NCI-H460 (cell line): ENCODE measurements around the gene MED1. TPM values are rescaled to one million over a fixed set of nuclear protein-coding genes. Genes with fewer than 3 reads are reported as not detected.
"Not testable (repeated sequence)": the region's sequence is repeated elsewhere in the genome, so short reads cannot be mapped to it uniquely, and the experiment has no call there.

Experiments
- DNase-seq: peaks from one replicate; pipeline ENCODE4 v3.0.0-alpha.2; 2016; ENCODE audit warnings: low read depth; ENCODE audit errors: extremely low read depth
- total RNA-seq: library from RNA; depleted of rRNA; stranded (reverse); fragments of >200 nt; shearing (Covaris generic); gene quantifications from 2 replicates; pipeline ENCODE4 v1.2.3, GENCODE V29; 2014

MED1 gene
- total RNA-seq, 1 experiment from 2014 or later: 37.6 TPM

- DNase-seq: no peak
Observed at GRCh38 chr17:39429600-39429999, 21.5 kb downstream of the MED1 start.

DNA sequence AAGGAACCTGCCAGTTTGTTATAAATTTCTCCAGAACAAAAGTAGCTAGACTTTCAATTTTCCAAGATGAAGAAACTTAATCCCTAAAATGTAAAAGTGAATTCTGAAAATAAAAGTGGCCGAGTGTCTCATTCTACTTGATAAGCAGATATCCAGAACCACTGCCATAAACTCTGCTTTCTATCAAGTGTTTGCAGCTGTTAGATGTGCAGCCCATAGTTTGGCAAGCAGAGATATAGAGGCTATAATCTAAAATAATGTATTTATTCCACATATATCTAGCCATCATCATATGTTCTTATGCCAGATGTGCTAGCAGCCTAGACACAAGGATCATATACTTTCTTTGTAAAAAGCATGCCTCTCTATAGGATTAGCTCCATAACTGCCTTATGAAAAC lies 34.9 kb downstream of the MED1 start:
- no peak for DNase-seq

GRCh38 chr17:39410279-39410678 lies 40.8 kb downstream of the MED1 start:
- no peak for DNase-seq

GRCh38 chr17:39408360-39408759 lies 42.7 kb downstream of the MED1 start:
- DNase-seq: no peak

GRCh38 chr17:39406951-39407350 lies 44.1 kb downstream of the MED1 start:
- DNase-seq: no peak

DNA sequence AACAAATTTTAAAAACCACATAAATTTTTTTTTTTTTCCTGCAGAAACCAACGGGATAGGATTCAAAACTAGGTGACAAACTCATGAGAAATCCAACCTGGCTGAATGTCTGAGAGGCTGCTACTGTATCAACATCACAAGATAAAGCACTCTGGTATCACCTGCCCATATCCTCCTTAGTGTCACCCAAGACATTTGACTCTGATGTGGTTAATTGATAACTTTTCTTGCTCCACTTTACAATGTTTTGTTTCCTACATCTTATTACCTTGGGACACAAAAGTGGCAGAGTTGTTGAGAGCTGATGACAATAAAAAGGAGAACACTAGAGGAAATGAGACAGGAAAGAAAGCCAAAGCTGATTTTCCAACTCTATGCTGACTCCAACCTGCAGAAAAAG lies 45.6 kb downstream of the MED1 start:
- no peak for DNase-seq

- DNase-seq: peak; percentile 17
Observed at GRCh38 chr17:39404542-39405378, 46.3 kb downstream of the MED1 start.

DNA sequence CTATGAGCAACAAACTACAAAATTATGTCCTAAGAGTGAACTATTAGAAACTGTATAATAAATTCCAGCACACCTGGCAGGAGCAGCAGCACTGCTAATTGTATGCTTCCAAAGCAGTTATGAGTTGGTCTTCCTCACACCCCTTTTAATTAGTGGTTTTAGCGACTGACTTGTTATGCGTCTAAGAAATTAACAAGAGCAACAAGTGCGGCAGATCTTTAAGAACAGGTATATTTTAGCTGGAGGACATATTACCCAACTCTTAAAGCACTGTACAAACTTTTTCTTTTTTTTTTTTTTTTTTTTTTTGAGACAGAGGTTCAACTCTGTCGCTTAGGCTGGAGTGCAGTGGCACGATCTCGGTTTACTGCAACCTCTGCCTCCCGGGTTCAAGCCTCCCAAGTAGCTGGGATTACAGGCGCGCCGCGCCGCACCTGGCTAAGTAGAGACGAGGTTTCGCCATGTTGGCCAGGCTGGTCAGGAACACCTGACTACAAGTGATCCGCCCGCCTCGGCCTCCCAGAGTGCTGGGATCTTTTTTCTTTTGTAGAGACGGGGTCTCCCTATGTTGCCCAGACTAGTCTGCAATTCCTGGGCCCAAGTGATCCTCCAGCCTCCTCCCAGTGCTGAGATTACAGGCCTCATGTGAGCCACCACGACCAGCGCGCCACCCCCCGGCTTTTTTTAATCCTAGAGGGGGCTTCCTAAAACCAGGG lies 48.0 kb downstream of the MED1 start:
- DNase-seq: no peak

DNA sequence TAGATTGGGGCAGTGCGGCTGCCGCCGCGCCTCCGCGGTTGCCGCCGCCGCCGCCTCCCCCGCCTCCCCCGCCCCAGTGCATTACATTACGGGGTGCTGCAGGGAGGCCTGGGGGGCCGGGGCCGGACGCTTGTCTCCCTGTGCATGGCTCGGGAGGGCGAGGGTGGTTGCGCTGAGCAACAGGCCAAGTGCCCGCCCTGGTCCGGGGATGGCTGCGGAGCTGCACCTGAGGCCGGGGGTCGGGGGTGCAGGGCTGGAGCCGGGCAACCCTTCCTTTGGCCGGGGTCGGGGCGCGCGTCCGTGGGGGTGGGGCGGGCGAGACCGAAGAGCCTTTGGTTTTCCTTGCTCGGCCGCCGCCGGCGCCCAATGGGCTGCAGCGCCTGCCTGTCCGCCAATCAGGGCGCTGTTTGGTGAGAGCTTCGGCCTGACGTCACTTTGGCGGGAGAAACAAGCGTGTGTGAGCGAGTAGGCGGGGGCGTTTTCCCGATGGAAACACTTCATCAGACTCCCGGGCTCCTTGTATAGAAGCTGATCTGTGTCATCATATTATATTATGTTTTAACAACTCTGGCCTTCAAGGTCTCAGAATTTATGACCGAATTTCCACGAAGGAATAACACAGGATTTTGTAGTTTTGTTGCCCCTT lies 48.7 kb downstream of the MED1 start:
- peak; percentile 94 for DNase-seq

DNA sequence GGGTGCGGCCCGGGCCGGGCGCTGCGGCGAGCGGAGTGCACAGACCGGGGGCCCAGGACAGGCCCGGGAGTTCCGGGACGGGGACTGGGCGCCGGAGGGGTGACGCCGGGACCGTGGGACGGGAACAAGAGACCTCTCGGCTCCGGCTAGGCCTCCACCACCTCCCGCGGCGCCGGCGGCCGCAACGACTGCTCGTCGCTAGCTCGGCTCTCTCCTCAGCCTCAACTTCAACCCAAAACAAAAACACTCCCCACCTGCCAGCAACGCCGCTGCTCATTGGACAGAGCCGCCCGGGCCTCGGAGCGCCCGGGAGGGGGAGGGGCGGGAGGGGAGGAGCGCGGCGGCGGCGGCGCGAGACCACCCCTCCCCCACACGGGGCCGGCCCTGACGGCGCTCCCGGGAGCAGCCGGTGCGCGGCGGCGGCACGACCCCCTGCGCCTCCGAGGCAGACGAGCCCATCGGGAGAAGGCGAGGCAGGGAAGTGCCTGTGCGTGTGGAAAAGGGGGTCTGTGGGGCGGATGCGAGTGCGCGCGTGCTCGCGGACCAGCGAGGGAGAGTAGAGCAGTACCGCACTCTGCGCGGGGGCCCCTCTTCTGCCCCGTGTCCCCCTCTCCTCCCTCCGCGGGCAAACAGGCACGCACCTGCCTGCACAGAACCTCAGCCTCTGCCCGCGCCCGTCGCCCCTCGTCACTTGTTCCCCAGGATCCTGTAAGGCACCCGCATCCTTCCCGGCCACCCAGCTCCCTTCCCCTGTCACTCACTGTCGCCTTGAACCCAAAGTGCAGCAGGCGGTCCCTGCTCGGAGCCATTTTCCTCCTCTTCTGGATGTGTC lies 49.4 kb downstream of the MED1 start, which contains the start of gene FBXL20:
TSS of gene FBXL20 (minus strand) at position 215 of the 832 bp plus-strand sequence. CDS start 224 bp downstream, outside the sequence.
- peak; percentile 88 for DNase-seq

GRCh38 chr17:39400547-39401411 lies 50.3 kb downstream of the MED1 start:
- DNase-seq: no peak

GRCh38 chr17:39399791-39400190 lies 51.3 kb downstream of the MED1 start:
- no peak for DNase-seq

- DNase-seq: no peak
Observed at GRCh38 chr17:39393736-39394135, 57.3 kb downstream of the MED1 start.

DNA sequence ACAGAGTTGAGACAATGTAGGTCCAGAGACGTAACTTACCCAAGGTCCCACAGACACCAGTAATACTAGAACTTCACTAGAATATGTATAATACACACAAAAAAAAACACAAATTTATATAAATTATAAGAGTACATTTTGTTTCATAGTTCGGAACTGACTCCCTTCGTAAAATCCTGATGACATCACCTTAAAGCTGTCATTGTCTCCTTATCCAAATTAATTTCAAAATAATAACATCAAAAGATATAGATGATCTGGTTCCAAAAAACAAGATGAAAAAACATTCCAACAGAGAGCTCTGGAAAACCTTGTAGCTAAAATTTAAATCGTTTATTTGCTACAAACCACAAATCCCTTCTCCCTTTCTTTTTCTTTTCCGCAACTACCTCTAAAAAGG lies 59.6 kb downstream of the MED1 start:
- no peak for DNase-seq

GRCh38 chr17:39385040-39385439 lies 66.0 kb downstream of the MED1 start:
- no peak for DNase-seq

- no peak for DNase-seq
Observed at GRCh38 chr17:39380144-39380543, 70.9 kb downstream of the MED1 start.

GRCh38 chr17:39376434-39376833 lies 74.6 kb downstream of the MED1 start:
- no peak for DNase-seq

- not testable (repeated sequence) for DNase-seq
Observed at GRCh38 chr17:39367805-39368204, 83.3 kb downstream of the MED1 start.

DNA sequence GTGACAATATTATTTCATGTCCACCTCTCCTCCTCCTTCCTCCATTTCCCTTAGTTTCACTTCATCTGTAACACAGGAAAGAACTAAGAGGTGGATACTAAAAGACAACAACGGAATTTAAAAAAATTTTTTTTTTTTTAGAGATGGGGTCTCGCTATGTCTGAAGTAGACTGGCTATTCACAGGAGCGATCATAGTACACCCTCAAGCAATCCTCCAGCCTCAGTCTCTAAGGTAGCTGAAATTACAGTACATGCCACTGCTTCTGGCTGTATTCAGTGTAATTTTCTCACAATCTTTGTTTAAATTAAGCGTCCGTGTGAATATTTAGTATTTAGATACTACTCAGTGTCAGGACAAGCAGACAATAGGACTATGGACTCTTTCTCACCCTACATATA lies 85.2 kb downstream of the MED1 start:
- no peak for DNase-seq

- DNase-seq: no peak
Observed at GRCh38 chr17:39365242-39365641, 85.8 kb downstream of the MED1 start.
